GM12864 (cell line): ENCODE results near the gene CNNM3.

ENCODE experiments used
- DNase-seq: peaks from one replicate; pipeline ENCODE4 v3.0.0-alpha.2; 2011; ENCODE audit warnings: low read depth
- H3K4me3 ChIP-seq: 2 replicates; pipeline ENCODE4 v1.5.1; 2011; ENCODE audit warnings: mild to moderate bottlenecking, low read depth, low read length, control low read depth
- TF ChIP-seq, protein P1 (sequence below): IDR thresholded peaks from 2 replicates; pipeline ENCODE4 v1.5.1; 2011; ENCODE audit warnings: low read depth, mild to moderate bottlenecking, moderate library complexity, low read length, control low read depth, inconsistent platforms; ENCODE audit errors: missing control alignments

The CNNM3 gene

GRCh38 chr2:96806468-96807126 is 9.5 kb upstream of the CNNM3 start:
- TF ChIP-seq, protein P1, sequence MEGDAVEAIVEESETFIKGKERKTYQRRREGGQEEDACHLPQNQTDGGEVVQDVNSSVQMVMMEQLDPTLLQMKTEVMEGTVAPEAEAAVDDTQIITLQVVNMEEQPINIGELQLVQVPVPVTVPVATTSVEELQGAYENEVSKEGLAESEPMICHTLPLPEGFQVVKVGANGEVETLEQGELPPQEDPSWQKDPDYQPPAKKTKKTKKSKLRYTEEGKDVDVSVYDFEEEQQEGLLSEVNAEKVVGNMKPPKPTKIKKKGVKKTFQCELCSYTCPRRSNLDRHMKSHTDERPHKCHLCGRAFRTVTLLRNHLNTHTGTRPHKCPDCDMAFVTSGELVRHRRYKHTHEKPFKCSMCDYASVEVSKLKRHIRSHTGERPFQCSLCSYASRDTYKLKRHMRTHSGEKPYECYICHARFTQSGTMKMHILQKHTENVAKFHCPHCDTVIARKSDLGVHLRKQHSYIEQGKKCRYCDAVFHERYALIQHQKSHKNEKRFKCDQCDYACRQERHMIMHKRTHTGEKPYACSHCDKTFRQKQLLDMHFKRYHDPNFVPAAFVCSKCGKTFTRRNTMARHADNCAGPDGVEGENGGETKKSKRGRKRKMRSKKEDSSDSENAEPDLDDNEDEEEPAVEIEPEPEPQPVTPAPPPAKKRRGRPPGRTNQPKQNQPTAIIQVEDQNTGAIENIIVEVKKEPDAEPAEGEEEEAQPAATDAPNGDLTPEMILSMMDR: no peak
- H3K4me3 ChIP-seq: no peak overlapping the region

DNA sequence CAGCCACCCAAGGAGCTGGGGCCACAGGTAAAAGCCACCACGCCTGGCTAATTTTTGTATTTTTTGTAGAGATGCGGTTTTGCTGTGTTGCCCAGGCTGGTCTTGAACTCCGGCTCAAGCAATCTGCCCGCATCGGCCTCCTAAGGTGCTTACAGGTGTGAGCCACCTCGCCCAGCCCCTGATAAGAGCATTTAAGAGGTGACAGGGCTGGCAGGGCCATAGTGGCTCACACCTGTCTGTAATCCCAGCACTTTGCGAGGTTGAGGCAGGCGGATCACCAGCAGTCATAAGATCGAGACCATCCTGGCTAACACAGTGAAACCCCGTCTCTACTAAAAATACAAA is 9.0 kb upstream of the CNNM3 start:
- no peak overlapping the region for H3K4me3 ChIP-seq
- DNase-seq: no peak
- TF ChIP-seq, protein P1: no peak

More at GRCh38 chr2:96806468-96807126, 9.5 kb upstream of the CNNM3 start:
- DNase-seq: no peak

DNA sequence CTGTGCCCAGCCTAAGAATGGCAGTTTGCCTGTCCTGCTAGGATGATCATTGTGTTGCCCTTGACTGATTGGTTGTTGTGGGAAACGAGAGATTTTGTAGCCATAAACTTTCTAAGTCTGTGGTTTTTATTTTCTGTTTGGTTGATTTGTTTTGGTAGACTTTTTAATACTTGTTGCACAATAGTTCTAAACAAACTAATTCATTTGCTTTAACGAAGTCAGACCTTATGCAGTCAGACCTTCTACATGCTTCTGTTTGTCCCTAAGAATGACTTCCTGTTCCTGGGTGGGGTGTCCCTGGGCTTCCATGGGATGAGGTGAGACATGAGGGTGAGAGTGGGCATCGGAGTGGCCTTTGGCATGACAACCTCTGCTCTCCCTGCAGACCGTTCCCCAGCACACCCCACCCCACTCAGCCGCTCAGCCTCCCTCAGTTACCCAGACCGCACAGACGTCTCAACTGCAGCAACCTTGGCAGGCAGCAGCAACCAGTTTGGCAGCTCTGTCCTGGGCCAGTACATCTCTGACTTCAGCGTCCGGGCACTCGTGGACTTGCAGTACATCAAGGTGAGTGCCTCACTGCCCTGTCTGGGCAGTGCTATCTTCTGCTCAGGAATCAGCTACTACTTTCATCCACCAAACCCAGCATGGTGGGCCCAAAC is 7.8 kb upstream of the CNNM3 start:
- H3K4me3 ChIP-seq: no peak overlapping the region
- TF ChIP-seq, protein P1: no peak
- DNase-seq: no peak

- TF ChIP-seq, protein P1: no peak
These were observed 6.7 kb upstream of the CNNM3 start for GRCh38 chr2:96809216-96809882.

DNA sequence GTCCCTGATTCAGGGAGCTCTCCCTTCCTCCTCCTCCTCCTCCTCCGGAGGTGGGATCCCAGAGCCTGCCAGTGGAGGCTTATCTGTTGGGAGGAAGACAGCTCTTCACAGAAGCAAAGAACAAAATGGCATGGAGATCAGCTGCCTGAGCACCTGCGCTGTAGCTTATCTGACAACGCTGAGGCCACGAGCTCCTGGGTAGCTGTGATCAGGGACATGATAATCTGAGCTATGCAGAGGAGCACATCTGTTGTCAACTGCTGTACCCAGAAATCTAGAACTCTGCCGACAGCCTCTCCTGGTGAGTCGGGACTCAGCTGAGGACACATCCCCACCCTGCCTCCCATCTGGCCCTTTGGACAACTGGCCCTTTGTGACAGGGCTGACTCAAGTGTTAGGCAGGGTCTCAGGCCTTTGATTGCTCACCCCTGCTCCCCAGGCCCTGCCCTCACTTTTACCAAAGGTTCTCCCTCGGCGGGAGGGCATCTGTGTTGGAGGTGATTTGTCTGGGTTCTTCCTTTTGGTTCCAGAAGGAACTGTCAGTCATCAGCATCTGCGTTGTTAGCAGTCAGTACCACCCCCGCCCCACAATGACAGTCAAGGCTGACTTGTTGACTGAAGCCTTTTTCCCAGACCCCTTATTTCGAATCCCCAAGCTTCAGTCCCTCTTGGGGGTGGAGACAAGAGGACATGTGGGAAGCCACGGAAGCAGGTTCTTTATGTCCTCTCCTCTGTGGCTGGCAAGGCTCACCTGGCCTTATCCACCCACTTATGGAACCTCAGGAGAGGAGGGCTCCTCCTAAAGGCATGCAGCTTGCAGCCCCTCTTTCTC is 5.9 kb upstream of the CNNM3 start:
- no peak for DNase-seq
- no peak overlapping the region for H3K4me3 ChIP-seq
- TF ChIP-seq, protein P1: no peak

More at GRCh38 chr2:96809216-96809882, 6.7 kb upstream of the CNNM3 start:
- H3K4me3 ChIP-seq: no peak overlapping the region
- no peak for DNase-seq

DNA sequence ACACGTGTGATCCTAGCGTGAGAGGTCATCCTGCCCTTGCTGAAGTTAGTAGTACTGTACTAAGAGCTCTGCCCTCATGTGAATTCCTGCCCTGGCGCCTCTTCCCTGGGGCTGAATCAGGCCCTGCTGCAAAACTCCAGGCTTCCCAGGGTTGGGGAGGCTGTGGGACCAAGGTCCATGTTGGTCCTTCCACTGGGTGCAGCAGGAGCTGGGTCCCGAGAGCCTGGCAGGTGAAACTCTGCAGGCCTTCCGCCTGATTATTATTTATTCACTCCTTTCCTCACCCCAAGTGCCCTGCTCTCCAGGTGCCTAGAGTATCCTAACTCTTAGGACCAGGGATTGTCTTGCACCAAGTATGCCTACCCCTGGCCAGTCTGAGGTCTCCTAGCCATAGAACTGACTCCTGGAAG is 5.3 kb upstream of the CNNM3 start:
- no peak for DNase-seq
- H3K4me3 ChIP-seq: no peak overlapping the region
- TF ChIP-seq, protein P1: no peak
